ENCODE measurements around the gene PARD3B. TPM values are rescaled to one million over a fixed set of nuclear protein-coding genes. Genes with fewer than 3 reads are reported as not detected.

Gene PARD3B
- total and polyA plus RNA-seq, 10 of the 15 experiments (the other 5 are each of a cell fraction or from before 2014, with no cell fraction given): 0.01 to 0.54 (median 0.07) TPM; not detected in 7

DNA sequence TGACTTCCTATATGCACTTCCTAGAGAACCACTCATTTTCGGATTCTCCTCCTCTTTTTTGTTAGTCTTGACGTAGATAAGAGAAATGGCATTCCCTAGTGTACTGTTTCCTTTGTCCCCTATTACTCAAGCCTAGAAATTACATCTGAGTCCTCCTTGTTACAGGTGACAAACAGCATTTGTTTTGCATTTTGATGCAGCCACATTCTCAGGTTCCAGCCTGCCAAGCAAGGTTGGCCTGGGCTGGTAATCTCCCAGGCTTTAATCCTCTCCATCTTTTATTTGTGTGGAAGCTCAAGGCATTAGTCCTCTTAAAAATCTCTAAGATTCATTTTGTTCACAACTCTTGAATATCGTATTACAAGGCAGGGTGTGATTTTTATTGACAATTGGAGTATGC lies 819.0 kb downstream of the PARD3B start (continued):
- TF ChIP-seq KLF5 (IDR thresholded peaks at IDR 0.05; ENCODE audit: partially characterized antibody) (no peak), SRF (IDR thresholded peaks at IDR 0.05; ENCODE audit: low read depth in 2 of 2, low read length in 2 of 2) (no peak), GATAD2B (conservative IDR thresholded peaks at IDR 0.05; ENCODE audit: low read depth) (no peak)

- H3K27ac ChIP-seq (ENCODE audit: control insufficient read depth, insufficient read depth): no peak overlapping the region
- H3K4me2 ChIP-seq (ENCODE audit: control insufficient read depth, insufficient read depth): no peak overlapping the region
- ChIA-PET CTCF (interaction anchor here (0.6 kb wide), 1 partner anchor 28 kb away, joined by 3 read pairs; no protein-coding TSS in a partner anchor), POLR2A (no interaction called here), RAD21 (ENCODE audit: unreplicated experiment) (no interaction called here), SMC1A (ENCODE audit: uncharacterized antibody, unreplicated experiment) (interaction anchor here (0.8 kb wide), 1 partner anchor 9 kb away, joined by 3 read pairs; no protein-coding TSS in a partner anchor)
- no peak overlapping the region for H2AFZ ChIP-seq (ENCODE audit: control insufficient read depth, low read depth, low read length)
- H3K79me2 ChIP-seq (ENCODE audit: control insufficient read depth, insufficient read depth, low read length): no peaks in the 10 kb centered on the region
- no peak overlapping the region for H3K9ac ChIP-seq (ENCODE audit: control insufficient read depth, insufficient read depth, low read length)
- no peak for DNase-seq (ENCODE audit: low read depth, low spot score)
- no peaks in the 10 kb centered on the region for H3K36me3 ChIP-seq (ENCODE audit: control insufficient read depth in 2 of 2, insufficient read depth in 2 of 2, low read length in 1 of 2)
- ATAC-seq: no peak
- intact Hi-C loops (cut with micrococcal nuclease; ENCODE audit: unreplicated experiment): no loop called here
- 0 out of 4 replicates have a peak, but pooled peaks cover 0 to 2% of the 10 kb centered on the region in 2 experiments for H3K27me3 ChIP-seq (replicated peaks in 1 of 2; ENCODE audit: control insufficient read depth in 2 of 2, insufficient read depth in 2 of 2, low read length in 1 of 2)
- no peak for TF ChIP-seq RCOR1 (conservative IDR thresholded peaks at IDR 0.05; ENCODE audit: low read depth, low read length)
- TF ChIP-seq, protein P1, sequence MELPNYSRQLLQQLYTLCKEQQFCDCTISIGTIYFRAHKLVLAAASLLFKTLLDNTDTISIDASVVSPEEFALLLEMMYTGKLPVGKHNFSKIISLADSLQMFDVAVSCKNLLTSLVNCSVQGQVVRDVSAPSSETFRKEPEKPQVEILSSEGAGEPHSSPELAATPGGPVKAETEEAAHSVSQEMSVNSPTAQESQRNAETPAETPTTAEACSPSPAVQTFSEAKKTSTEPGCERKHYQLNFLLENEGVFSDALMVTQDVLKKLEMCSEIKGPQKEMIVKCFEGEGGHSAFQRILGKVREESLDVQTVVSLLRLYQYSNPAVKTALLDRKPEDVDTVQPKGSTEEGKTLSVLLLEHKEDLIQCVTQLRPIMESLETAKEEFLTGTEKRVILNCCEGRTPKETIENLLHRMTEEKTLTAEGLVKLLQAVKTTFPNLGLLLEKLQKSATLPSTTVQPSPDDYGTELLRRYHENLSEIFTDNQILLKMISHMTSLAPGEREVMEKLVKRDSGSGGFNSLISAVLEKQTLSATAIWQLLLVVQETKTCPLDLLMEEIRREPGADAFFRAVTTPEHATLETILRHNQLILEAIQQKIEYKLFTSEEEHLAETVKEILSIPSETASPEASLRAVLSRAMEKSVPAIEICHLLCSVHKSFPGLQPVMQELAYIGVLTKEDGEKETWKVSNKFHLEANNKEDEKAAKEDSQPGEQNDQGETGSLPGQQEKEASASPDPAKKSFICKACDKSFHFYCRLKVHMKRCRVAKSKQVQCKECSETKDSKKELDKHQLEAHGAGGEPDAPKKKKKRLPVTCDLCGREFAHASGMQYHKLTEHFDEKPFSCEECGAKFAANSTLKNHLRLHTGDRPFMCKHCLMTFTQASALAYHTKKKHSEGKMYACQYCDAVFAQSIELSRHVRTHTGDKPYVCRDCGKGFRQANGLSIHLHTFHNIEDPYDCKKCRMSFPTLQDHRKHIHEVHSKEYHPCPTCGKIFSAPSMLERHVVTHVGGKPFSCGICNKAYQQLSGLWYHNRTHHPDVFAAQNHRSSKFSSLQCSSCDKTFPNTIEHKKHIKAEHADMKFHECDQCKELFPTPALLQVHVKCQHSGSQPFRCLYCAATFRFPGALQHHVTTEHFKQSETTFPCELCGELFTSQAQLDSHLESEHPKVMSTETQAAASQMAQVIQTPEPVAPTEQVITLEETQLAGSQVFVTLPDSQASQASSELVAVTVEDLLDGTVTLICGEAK (IDR thresholded peaks at IDR 0.05; ENCODE audit: borderline replicate concordance): no peak
- TF ChIP-seq BRCA1 (IDR thresholded peaks at IDR 0.05; ENCODE audit: low read depth, low read length): no peak
- TF ChIP-seq MYC (IDR thresholded peaks at IDR 0.05; ENCODE audit: insufficient read depth, insufficient read length, insufficient replicate concordance, low read length, severe bottlenecking): no peak
- no peak for TF ChIP-seq NR2F1 (conservative IDR thresholded peaks at IDR 0.05)
- TF ChIP-seq RAD21 (IDR thresholded peaks at IDR 0.05; ENCODE audit: insufficient read depth, low read depth, low read length): no peak
- TF ChIP-seq TCF7 (IDR thresholded peaks at IDR 0.05; ENCODE audit: borderline replicate concordance): no peak
- no peak for TF ChIP-seq ESRRA (IDR thresholded peaks at IDR 0.05; ENCODE audit: low read length)
- TF ChIP-seq, protein P2, sequence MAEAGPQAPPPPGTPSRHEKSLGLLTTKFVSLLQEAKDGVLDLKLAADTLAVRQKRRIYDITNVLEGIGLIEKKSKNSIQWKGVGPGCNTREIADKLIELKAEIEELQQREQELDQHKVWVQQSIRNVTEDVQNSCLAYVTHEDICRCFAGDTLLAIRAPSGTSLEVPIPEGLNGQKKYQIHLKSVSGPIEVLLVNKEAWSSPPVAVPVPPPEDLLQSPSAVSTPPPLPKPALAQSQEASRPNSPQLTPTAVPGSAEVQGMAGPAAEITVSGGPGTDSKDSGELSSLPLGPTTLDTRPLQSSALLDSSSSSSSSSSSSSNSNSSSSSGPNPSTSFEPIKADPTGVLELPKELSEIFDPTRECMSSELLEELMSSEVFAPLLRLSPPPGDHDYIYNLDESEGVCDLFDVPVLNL (IDR thresholded peaks at IDR 0.05; ENCODE audit: low read depth, low read length): no peak
- no peak for TF ChIP-seq BMI1 (IDR thresholded peaks at IDR 0.05; ENCODE audit: borderline replicate concordance)
- no peak for TF ChIP-seq SMAD1 (IDR thresholded peaks at IDR 0.05; ENCODE audit: low read depth, partially characterized antibody)
- TF ChIP-seq, protein P3, sequence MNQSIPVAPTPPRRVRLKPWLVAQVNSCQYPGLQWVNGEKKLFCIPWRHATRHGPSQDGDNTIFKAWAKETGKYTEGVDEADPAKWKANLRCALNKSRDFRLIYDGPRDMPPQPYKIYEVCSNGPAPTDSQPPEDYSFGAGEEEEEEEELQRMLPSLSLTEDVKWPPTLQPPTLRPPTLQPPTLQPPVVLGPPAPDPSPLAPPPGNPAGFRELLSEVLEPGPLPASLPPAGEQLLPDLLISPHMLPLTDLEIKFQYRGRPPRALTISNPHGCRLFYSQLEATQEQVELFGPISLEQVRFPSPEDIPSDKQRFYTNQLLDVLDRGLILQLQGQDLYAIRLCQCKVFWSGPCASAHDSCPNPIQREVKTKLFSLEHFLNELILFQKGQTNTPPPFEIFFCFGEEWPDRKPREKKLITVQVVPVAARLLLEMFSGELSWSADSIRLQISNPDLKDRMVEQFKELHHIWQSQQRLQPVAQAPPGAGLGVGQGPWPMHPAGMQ (IDR thresholded peaks at IDR 0.05; ENCODE audit: borderline replicate concordance): no peak
- TF ChIP-seq ZNF24 (IDR thresholded peaks at IDR 0.05): no peak
- 22% methylated on average over 6 of the region's 6 CpGs for WGBS (ENCODE audit: insufficient coverage, insufficient replicate concordance, low lambda C conversion rate, missing lambda C conversion rate)
- no peaks in the 10 kb centered on the region for H3K4me1 ChIP-seq (ENCODE audit: control insufficient read depth, insufficient read depth, low read length)
- H3K4me3 ChIP-seq: no peak overlapping the region
- no peaks in the 10 kb centered on the region for H4K20me1 ChIP-seq (ENCODE audit: control insufficient read depth, insufficient read depth)
- in situ Hi-C loops (cut with MboI): no loop called here
- H3K9me3 ChIP-seq (replicated peaks; ENCODE audit: control insufficient read depth, insufficient read depth, low read length): no peaks in the 10 kb centered on the region
- no peak for FAIRE-seq
- BruUV-seq (replicated peaks): no TSS peak
Measured at GRCh38 chr2:205366336-205367060, 821.2 kb downstream of the PARD3B start.
